Measurements from ENCODE around the gene ZIC1.

The ZIC1 gene

DNA sequence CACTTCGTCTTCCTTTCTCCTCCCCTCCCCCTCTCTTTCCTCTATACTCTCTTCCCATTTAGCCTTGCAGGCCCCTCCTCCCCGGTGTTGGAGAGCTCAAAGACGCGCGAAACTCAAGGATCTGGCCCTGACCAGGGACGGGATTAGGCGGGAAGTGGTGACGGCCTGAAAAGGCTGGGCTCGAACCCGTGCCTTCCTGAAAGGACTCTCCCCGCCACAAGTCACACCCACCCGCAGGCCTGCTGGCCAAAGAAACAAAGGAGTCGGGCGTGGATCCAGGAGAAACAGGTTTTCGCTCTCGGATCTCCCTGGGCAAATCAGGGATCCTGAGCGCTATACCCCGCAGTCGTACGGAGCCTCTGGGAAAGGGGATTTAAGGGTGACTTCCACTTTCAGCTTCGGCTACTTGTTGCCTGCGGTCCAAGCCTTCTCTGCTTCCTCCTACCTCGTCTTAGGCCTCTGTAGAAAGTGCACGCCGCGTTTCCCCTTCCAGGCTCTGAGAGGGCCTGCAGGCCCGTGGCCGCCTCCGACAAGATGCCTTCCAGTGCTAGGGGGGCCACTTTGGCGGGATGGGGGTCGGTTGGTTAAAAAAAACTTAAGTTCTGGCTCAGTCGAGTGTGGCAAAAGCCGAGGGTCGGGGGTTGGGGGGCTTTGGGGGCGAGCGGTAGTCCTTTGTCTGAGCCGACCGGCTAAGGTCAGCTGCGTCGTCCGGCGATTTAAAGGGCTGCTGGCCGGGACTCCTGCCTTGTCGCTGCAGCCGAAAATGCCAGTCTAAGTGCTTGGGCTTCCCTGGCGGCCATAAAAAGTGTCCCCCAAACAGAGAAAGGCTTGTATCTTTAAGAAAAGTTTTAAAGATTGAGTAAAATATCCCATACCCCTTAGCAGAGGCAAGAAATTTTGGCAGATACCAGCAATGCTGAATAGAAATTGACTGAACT is 11.0 kb upstream of the ZIC1 start:
- Histone ChIP-seq H3K4me3 (ENCODE audit: low read length in 2 of 2) (no peak overlapping the region), H3K9ac (ENCODE audit: low read length in 2 of 2) (no peak overlapping the region), H3K27ac (ENCODE audit: low read length) (no peak overlapping the region), H3K36me3 (ENCODE audit: control insufficient read depth in 2 of 2, insufficient read depth in 2 of 2, low read length in 2 of 2) (no peaks in the 10 kb centered on the region), H3K4me1 (ENCODE audit: control insufficient read depth, insufficient read depth, low read length) (peaks cover 28% of the 10 kb centered on the region), H3K27me3 (ENCODE audit: control insufficient read depth in 1 of 2, insufficient read depth in 2 of 2, low read length in 2 of 2) (peaks cover 63 to 77% of the 10 kb centered on the region in 2 donors), H3K9me3 (ENCODE audit: control insufficient read depth in 2 of 2, low read length in 2 of 2) (peaks cover 0 to 3% of the 10 kb centered on the region in 2 donors)

GRCh38 chr3:147398813-147399534 is 10.2 kb upstream of the ZIC1 start:
- no peak overlapping the region for H3K4me3 ChIP-seq (ENCODE audit: low read length in 2 of 2)
- H3K27me3 ChIP-seq (ENCODE audit: control insufficient read depth in 1 of 2, insufficient read depth in 2 of 2, low read length in 2 of 2) = peaks cover 62 to 77% of the 10 kb centered on the region in 2 donors
- H3K4me1 ChIP-seq (ENCODE audit: control insufficient read depth, insufficient read depth, low read length) = peaks cover 21% of the 10 kb centered on the region
- H3K36me3 ChIP-seq (ENCODE audit: control insufficient read depth in 2 of 2, insufficient read depth in 2 of 2, low read length in 2 of 2) = no peaks in the 10 kb centered on the region
- peaks cover 0 to 3% of the 10 kb centered on the region in 2 donors for H3K9me3 ChIP-seq (ENCODE audit: control insufficient read depth in 2 of 2, low read length in 2 of 2)
- no peak overlapping the region for H3K27ac ChIP-seq (ENCODE audit: low read length)
- no peak overlapping the region for H3K9ac ChIP-seq (ENCODE audit: low read length in 2 of 2)

- no peaks in the 10 kb centered on the region for H3K36me3 ChIP-seq (ENCODE audit: control insufficient read depth in 2 of 2, insufficient read depth in 2 of 2, low read length in 2 of 2)
- H3K4me1 ChIP-seq (ENCODE audit: control insufficient read depth, insufficient read depth, low read length) = peaks cover 18% of the 10 kb centered on the region
- no peak overlapping the region for H3K4me3 ChIP-seq (ENCODE audit: low read length in 2 of 2)
- H3K27me3 ChIP-seq (ENCODE audit: control insufficient read depth in 1 of 2, insufficient read depth in 2 of 2, low read length in 2 of 2) = peaks cover 61 to 77% of the 10 kb centered on the region in 2 donors
- no peak overlapping the region for H3K27ac ChIP-seq (ENCODE audit: low read length)
- no peak overlapping the region for H3K9ac ChIP-seq (ENCODE audit: low read length in 2 of 2)
- H3K9me3 ChIP-seq (ENCODE audit: control insufficient read depth in 2 of 2, low read length in 2 of 2) = peaks cover 0 to 3% of the 10 kb centered on the region in 2 donors
Observed at GRCh38 chr3:147400111-147400510, 9.1 kb upstream of the ZIC1 start.

DNA sequence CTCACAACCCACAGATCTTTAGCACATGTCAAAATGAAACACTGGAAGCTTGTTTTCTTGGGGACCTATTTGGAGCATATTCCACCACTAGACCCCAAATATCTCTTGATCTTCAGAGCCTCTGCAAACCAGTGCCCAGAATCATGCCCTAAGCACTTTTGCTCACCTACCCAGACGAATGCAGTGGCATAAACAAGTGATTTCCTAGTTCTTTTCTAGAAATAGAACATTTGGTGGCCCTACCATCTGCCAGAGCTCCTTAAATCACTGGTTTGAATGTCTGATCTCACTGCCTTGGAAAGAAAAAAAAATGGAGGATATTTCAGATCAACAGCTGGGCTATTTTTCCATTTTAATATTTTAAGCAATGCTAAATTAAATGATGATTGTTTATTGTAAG is 8.2 kb upstream of the ZIC1 start:
- peaks cover 61 to 77% of the 10 kb centered on the region in 2 donors for H3K27me3 ChIP-seq (ENCODE audit: control insufficient read depth in 1 of 2, insufficient read depth in 2 of 2, low read length in 2 of 2)
- peaks cover 15% of the 10 kb centered on the region for H3K4me1 ChIP-seq (ENCODE audit: control insufficient read depth, insufficient read depth, low read length)

GRCh38 chr3:147401421-147401820 is 7.7 kb upstream of the ZIC1 start:
- H3K4me3 ChIP-seq (ENCODE audit: low read length in 2 of 2) = no peak overlapping the region
- H3K36me3 ChIP-seq (ENCODE audit: control insufficient read depth in 2 of 2, insufficient read depth in 2 of 2, low read length in 2 of 2) = no peaks in the 10 kb centered on the region
- H3K9ac ChIP-seq (ENCODE audit: low read length in 2 of 2) = no peak overlapping the region
- H3K27me3 ChIP-seq (ENCODE audit: control insufficient read depth in 1 of 2, insufficient read depth in 2 of 2, low read length in 2 of 2) = peaks cover 61 to 77% of the 10 kb centered on the region in 2 donors
- no peak overlapping the region for H3K27ac ChIP-seq (ENCODE audit: low read length)
- peaks cover 0 to 3% of the 10 kb centered on the region in 2 donors for H3K9me3 ChIP-seq (ENCODE audit: control insufficient read depth in 2 of 2, low read length in 2 of 2)
- H3K4me1 ChIP-seq (ENCODE audit: control insufficient read depth, insufficient read depth, low read length) = peaks cover 11% of the 10 kb centered on the region

More for the DNA sequence above, 8.2 kb upstream of the ZIC1 start:
- Histone ChIP-seq H3K9me3 (ENCODE audit: control insufficient read depth in 2 of 2, low read length in 2 of 2) (peaks cover 0 to 3% of the 10 kb centered on the region in 2 donors), H3K4me3 (ENCODE audit: low read length in 2 of 2) (no peak overlapping the region), H3K27ac (ENCODE audit: low read length) (no peak overlapping the region), H3K9ac (ENCODE audit: low read length in 2 of 2) (no peak overlapping the region), H3K36me3 (ENCODE audit: control insufficient read depth in 2 of 2, insufficient read depth in 2 of 2, low read length in 2 of 2) (no peaks in the 10 kb centered on the region)

- no peak overlapping the region for H3K4me3 ChIP-seq (ENCODE audit: low read length in 2 of 2)
- H3K9ac ChIP-seq (ENCODE audit: low read length in 2 of 2) = no peak overlapping the region
- peaks cover 64 to 77% of the 10 kb centered on the region in 2 donors for H3K27me3 ChIP-seq (ENCODE audit: control insufficient read depth in 1 of 2, insufficient read depth in 2 of 2, low read length in 2 of 2)
- no peak overlapping the region for H3K27ac ChIP-seq (ENCODE audit: low read length)
- H3K36me3 ChIP-seq (ENCODE audit: control insufficient read depth in 2 of 2, insufficient read depth in 2 of 2, low read length in 2 of 2) = no peaks in the 10 kb centered on the region
- H3K4me1 ChIP-seq (ENCODE audit: control insufficient read depth, insufficient read depth, low read length) = peaks cover 6% of the 10 kb centered on the region
- H3K9me3 ChIP-seq (ENCODE audit: control insufficient read depth in 2 of 2, low read length in 2 of 2) = peaks cover 0 to 3% of the 10 kb centered on the region in 2 donors
Observed at GRCh38 chr3:147402159-147402558, 7.0 kb upstream of the ZIC1 start.

- H3K4me3 ChIP-seq (ENCODE audit: low read length in 2 of 2) = no peak overlapping the region
- H3K27ac ChIP-seq (ENCODE audit: low read length) = no peak overlapping the region
- peaks cover 67 to 77% of the 10 kb centered on the region in 2 donors for H3K27me3 ChIP-seq (ENCODE audit: control insufficient read depth in 1 of 2, insufficient read depth in 2 of 2, low read length in 2 of 2)
- peaks cover 0 to 3% of the 10 kb centered on the region in 2 donors for H3K9me3 ChIP-seq (ENCODE audit: control insufficient read depth in 2 of 2, low read length in 2 of 2)
- H3K4me1 ChIP-seq (ENCODE audit: control insufficient read depth, insufficient read depth, low read length) = peaks cover 9% of the 10 kb centered on the region
- no peak overlapping the region for H3K9ac ChIP-seq (ENCODE audit: low read length in 2 of 2)
- H3K36me3 ChIP-seq (ENCODE audit: control insufficient read depth in 2 of 2, insufficient read depth in 2 of 2, low read length in 2 of 2) = no peaks in the 10 kb centered on the region
Observed at GRCh38 chr3:147403511-147403910, 5.7 kb upstream of the ZIC1 start.

DNA sequence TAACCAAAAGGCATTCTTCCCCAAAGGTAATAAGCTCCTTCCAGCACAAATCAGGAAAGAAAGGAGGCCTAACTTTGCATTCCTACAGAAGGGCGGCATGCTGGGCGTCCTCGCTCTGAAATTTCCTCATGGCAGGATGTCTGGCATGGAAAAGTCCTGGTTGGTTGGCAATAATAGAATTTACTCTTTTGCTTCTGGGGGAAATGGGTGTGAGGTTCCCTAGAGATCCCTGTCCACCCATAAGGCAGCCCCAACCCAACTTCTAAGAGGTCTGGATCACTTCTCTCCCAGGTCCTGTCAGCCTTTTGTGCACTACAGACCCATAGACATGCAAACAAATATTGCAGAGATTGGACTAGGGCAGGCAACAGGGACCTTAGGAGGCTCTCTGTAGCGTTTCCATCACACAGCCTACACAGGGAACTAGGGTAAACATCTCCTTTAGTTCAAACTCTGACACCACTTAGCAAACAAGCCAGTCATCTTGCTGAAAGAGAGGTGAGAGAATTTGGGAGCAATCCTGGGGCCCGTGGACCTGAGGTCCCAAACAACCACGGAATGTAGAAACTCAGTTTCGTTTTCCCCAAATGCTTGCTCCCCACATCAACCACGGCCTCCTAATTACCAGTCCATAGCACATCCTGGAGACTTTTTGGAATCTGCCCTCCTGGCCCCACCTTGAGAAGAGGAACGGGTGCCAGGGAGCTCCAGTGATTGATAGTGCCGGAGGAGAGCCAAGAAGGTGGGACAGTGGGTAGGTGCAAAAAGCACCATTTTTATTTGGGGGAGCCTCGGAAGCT is 5.0 kb upstream of the ZIC1 start:
- no peak overlapping the region for H3K9ac ChIP-seq (ENCODE audit: low read length in 2 of 2)
- H3K9me3 ChIP-seq (ENCODE audit: control insufficient read depth in 2 of 2, low read length in 2 of 2) = peaks cover 0 to 3% of the 10 kb centered on the region in 2 donors
- H3K27me3 ChIP-seq (ENCODE audit: control insufficient read depth in 1 of 2, insufficient read depth in 2 of 2, low read length in 2 of 2) = peaks cover 67 to 78% of the 10 kb centered on the region in 2 donors
- H3K4me1 ChIP-seq (ENCODE audit: control insufficient read depth, insufficient read depth, low read length) = peaks cover 9% of the 10 kb centered on the region
- H3K36me3 ChIP-seq (ENCODE audit: control insufficient read depth in 2 of 2, insufficient read depth in 2 of 2, low read length in 2 of 2) = no peaks in the 10 kb centered on the region
- H3K4me3 ChIP-seq (ENCODE audit: low read length in 2 of 2) = no peak overlapping the region
- no peak overlapping the region for H3K27ac ChIP-seq (ENCODE audit: low read length)

DNA sequence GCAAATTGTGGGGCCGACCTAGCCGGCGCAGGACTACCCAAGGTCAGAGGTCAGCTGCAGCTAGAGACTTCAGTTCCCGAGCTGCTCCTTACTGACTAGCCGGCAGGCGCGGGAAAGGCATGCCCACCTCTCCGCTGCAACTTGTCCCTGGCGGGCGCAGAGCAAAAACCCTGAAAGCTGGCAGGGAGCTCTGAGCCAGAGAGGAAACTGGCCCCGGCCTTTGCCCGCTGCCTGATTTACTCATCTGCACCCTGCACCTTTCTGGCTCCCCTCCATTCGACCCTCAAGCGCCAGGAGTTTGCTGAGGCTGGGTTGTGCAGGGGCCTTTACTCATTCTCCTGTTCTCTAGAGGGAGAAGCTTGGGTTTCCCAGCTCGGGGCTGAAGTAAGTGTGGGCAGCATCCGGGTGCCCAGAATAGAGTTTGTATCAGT is 4.3 kb upstream of the ZIC1 start:
- Histone ChIP-seq H3K4me3 (ENCODE audit: low read length in 2 of 2) (no peak overlapping the region), H3K9ac (ENCODE audit: low read length in 2 of 2) (no peak overlapping the region), H3K27me3 (ENCODE audit: control insufficient read depth in 1 of 2, insufficient read depth in 2 of 2, low read length in 2 of 2) (peaks cover 69 to 81% of the 10 kb centered on the region in 2 donors), H3K9me3 (ENCODE audit: control insufficient read depth in 2 of 2, low read length in 2 of 2) (peaks cover 0 to 3% of the 10 kb centered on the region in 2 donors), H3K36me3 (ENCODE audit: control insufficient read depth in 2 of 2, insufficient read depth in 2 of 2, low read length in 2 of 2) (no peaks in the 10 kb centered on the region), H3K27ac (ENCODE audit: low read length) (no peak overlapping the region), H3K4me1 (ENCODE audit: control insufficient read depth, insufficient read depth, low read length) (peaks cover 13% of the 10 kb centered on the region)
